ELF-1 (cell line): ENCODE data around the gene HOOK2.
"Not testable (repeated sequence)": the region's sequence is repeated elsewhere in the genome, so short reads cannot be mapped to it uniquely, and the experiment has no call there.

Source experiments
- DNase-seq: peaks from one replicate; pipeline ENCODE4 v3.0.0-alpha.2; 2016; ENCODE audit warnings: low read depth, low spot score

The HOOK2 gene, protein sequence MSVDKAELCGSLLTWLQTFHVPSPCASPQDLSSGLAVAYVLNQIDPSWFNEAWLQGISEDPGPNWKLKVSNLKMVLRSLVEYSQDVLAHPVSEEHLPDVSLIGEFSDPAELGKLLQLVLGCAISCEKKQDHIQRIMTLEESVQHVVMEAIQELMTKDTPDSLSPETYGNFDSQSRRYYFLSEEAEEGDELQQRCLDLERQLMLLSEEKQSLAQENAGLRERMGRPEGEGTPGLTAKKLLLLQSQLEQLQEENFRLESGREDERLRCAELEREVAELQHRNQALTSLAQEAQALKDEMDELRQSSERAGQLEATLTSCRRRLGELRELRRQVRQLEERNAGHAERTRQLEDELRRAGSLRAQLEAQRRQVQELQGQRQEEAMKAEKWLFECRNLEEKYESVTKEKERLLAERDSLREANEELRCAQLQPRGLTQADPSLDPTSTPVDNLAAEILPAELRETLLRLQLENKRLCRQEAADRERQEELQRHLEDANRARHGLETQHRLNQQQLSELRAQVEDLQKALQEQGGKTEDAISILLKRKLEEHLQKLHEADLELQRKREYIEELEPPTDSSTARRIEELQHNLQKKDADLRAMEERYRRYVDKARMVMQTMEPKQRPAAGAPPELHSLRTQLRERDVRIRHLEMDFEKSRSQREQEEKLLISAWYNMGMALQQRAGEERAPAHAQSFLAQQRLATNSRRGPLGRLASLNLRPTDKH

GRCh38 chr19:12774588-12775555, at the start of gene HOOK2:
HOOK2 (minus strand) TSS chr19:12775552; CDS start chr19:12775449, 103 bp downstream.
- peak; percentile 89 for DNase-seq

GRCh38 chr19:12821761-12822160, 46.4 kb upstream of the HOOK2 start:
- no peak for DNase-seq

- DNase-seq: not testable (repeated sequence)
Measured at GRCh38 chr19:12817810-12818209, 42.5 kb upstream of the HOOK2 start.

GRCh38 chr19:12817188-12817587, 41.8 kb upstream of the HOOK2 start:
- DNase-seq: not testable (repeated sequence)

DNA sequence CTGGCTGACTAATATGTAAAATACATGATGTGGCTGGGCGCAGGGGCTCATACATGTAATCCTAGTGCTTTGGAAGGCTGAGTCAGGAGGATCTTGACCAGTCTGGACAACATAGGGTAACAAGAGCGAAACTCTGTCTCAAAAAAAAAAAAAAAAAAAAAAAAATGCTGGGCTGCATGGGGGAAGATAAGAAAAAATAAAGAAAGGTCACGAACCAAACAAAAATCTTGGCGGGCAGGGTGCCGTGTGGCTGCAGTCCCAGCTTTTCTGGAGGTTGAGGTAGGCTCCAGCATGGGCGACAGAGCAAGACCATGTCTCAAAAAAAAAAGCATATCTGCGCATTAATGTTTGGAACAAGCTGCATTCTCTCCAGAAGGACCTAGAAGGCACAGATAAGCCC, 39.7 kb upstream of the HOOK2 start:
- DNase-seq: no peak

- DNase-seq: peak; percentile 92
Measured at GRCh38 chr19:12806242-12807081, 31.1 kb upstream of the HOOK2 start, which contains the start of gene RNASEH2A. RNASEH2A (plus strand) TSS chr19:12806584; CDS start chr19:12806674, 90 bp downstream.

DNA sequence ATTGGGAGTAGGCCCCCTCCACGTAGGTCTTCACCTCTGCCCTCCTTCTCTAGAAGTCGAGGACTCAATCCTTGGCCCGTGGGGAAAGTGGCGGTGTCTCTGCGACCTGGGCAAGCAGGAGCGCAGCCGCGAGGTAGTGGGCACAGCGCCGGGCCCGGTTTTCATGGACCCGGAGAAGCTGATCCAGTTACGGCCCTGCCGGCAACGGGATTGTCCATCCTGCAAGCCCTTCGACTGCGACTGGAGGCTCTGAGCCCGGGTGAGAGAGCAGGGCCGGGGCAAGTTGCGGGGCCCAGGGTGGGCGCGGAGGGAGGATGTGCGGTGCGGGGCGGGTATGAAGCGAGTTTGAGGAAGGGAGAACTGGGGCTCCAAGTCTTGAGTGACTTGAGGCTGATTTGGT, 28.7 kb upstream of the HOOK2 start:
- no peak for DNase-seq

DNA sequence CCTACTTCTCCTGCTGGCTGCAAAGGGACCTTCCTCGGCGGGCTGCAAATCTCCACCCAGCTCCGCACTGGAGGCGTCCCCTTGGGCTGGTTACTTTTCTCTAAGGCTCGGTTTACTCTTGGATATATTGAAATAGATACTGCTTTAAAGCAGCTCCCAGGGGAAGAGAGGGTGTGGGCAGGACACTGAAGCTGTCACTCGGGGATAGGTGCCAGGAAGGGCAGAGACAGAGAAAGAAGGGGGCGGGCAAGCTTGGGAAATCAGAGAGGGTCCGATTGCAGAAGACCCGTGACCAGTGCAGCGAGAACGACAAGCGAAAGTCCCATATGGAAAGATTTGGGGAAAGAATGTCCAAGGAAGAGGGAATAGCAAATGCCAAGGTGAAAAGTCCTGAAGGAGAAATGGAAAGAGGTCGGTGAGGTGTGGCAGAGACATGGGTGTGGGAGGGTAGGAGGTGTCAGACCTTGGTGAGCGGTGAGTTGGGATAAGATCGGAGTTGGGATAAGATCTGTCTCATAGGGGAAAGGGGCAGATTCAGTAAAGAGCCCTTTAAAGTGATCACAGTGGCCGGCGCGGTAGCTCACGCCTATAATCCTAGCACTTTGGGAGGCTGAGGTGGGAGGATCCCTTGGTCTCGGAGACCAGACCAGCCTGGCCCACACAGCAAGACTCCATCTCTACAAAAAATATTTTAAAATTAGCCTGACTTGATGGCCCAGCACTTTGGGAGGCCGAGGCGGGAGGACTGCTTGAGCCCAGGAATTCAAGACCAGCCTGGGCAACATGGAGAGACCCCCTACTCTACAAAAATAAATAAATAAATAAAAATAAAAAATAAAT, 27.1 kb upstream of the HOOK2 start:
- no peak for DNase-seq

DNA sequence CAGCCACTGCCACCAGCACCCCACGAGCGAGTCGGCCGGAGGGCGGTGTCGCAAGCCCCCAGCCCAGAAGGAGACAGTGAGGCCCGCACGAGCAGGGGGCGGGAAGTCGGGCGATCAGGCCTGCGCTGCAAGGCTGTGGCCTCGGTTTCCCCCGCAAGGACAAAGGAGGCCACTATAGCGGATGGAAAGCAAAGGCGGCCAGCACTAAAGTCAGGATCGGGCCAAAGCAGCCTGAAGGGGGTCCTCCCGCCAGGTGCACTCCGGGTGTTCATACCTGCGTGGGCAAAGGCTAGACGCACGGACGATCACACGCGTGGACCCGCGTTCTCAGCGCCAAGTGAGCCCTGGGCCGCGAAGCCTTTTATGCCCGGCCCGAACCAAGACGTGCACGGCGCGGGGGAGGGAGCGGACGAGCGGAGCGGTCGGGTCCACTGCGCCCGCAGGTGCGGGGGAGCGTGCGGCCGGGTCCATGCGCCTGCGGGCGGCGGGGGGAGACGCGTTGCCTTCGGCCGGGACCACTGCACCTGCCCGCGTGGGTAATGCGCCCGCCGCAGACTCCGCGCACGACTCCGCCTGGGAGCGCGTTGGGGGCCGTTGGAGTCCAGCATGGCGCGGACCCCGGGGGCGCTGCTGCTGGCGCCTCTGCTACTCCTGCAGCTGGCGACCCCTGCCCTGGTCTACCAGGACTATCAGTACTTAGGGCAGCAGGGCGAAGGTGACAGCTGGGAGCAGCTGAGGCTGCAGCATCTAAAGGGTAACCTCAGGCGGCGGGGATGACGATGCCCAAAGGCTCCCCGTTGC, 26.3 kb upstream of the HOOK2 start, which contains the start of the genes PRDX2 and THSD8:
Gene PRDX2 (minus strand): TSS at position 335 of the 801 bp plus-strand sequence. CDS start 539 bp downstream, outside the sequence.
Gene THSD8 (plus strand): TSS at position 604 of the 801 bp plus-strand sequence. CDS start 3 bp downstream, at position 607.
- DNase-seq: peak; percentile 86

GRCh38 chr19:12800923-12801465, 25.6 kb upstream of the HOOK2 start:
- peak; percentile 43 for DNase-seq

DNA sequence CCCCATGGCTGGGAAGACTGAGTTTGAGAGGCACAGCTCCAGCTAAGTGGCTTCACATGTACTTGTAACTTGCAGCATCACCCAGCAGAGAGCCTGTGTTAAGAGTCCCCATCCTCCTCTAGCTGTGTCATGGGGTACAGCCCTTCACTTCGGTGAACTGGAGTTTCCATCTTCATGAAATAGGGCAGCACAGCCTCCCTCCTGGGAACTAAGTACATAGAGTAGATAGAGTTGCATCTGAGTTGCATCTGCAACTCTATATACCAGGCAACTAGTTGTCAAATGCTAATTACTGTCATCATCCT, 25.1 kb upstream of the HOOK2 start:
- DNase-seq: no peak

GRCh38 chr19:12799742-12800465, 24.6 kb upstream of the HOOK2 start:
- no peak for DNase-seq

GRCh38 chr19:12797607-12798006, 22.3 kb upstream of the HOOK2 start:
- DNase-seq: not testable (repeated sequence)

DNA sequence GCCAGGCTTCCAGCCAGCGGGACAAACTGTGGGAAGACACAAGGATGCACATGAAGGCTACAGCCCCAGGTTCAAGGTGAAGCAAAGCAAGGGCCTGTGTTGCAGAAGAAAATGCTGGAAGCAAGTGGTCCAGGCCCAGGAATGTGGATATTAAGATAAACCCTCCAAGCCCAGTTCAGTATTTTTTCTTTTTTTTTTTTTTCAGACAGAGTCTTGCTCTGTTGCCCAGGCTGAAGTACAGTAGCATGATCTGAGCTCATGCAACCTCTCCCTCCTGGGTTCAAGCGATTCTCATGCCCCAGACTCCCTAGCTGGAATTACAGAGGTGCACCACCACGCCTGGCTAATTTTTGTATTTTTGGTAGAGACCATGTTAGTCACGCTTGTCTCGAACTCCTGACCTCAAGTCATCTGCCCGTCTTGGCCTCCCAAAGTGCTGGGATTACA, 21.8 kb upstream of the HOOK2 start:
- no peak for DNase-seq

DNA sequence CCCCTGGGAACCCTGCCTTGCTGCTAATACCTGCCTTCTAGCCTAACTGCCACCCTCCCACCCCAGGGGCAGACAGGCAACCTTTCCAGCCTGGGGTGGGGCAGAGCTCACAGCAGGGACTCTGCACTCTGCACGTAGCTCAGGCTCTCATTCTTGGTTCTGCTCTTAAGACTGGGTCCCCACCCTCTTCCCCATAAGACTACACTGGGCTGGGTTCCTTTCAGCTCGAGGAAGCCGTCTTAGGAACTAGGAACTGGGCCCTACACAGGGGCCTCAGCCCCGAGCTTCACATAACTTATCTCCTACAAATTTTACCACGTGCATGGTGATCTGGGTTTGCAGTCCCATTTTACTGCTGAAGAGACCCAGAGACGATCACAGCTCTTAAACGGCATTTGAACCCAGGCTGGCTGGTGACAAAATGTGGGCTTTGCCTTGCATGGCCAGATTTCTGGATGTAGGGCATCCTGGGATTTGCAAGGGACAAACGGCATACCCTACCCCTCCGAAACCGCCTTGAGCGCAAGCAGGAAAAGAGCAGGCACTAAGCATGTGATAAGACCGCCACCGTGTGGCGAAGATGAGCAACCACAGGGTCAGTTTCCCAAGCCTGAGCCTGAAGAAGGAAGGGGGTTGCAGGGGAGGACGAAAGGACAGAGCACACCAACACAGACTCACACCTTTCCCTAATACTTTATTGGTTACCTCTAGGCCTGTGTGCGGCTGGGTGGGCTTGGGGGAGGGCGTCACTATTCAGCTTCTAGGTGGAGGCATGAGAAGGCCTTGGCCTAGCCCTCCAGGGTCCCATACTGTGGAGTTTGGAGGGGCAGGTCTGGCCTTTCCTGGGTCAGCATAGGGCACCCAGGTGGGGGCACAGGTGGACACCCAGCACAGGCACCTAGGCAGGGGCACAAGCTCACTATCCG, 21.1 kb upstream of the HOOK2 start:
- peak; percentile 92 for DNase-seq

DNA sequence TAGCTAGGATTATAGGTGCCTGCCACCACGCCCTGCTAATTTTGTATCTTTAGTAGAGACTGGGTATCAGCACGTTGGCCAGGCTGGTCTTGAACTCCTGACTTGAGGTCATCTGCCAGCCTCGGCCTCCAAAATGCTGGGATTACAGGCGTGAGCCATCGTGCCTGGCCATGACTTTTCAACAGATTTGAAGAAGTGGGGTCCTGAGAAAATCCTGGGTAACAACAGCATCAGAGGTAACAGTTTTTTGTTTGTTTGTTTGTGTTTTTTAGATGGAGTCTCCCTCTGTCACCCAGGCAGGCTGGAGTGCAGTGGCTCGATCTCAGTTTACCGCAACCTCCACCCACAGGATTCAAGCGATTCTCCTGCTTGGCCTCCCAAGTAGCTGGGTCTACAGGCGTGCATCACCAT, 19.6 kb upstream of the HOOK2 start:
- DNase-seq: no peak
